AG04450 (cell line): ENCODE measurements around the gene CELF5. TPM values are rescaled to one million over a fixed set of nuclear protein-coding genes. Genes with fewer than 3 reads are reported as not detected.

Experiments
- CTCF ChIA-PET: fragments of 300-600, 350-600 bp; formaldehyde crosslinking; extraction: SDS; loops from one replicate; lab custom pipeline; 2022; ENCODE audit warnings: antibody characterized with exemption, inconsistent platforms; lab: Charles Lee
- POLR2A ChIA-PET: fragments of 350-600 bp; formaldehyde crosslinking; extraction: SDS; loops from one replicate; lab custom pipeline; 2021; ENCODE audit warnings: antibody characterized with exemption, inconsistent platforms; lab: Yijun Ruan, JAX
- DNase-seq: peaks from one replicate; pipeline ENCODE4 v3.0.0-alpha.2; 2011; ENCODE audit warnings: low read depth, low spot score
- H3K27ac ChIP-seq: one replicate; pipeline ENCODE4 v1.5.1; 2012; ENCODE audit warnings: low read depth, low read length, control low read depth
- H3K27me3 ChIP-seq: one replicate; pipeline ENCODE4 v1.6.0; 2012; ENCODE audit warnings: low read length; ENCODE audit not compliant: control insufficient read depth, insufficient read depth
- H3K4me3 ChIP-seq: 2 replicates; pipeline ENCODE4 v1.5.1; 2011; ENCODE audit warnings: mild to moderate bottlenecking, low read depth, low read length, control low read depth
- H3K9me3 ChIP-seq: 2 replicates; pipeline ENCODE4 v1.5.1; 2012; ENCODE audit warnings: low read length; ENCODE audit not compliant: control insufficient read depth, insufficient read depth
- polyA plus RNA-seq: library from polyadenylated mRNA; depleted of rRNA; stranded (reverse); fragments of >200 nt; gene quantifications from 2 replicates; pipeline ENCODE4 v1.2.3, GENCODE V29; 2011
- TF ChIP-seq, protein P1 (sequence below): IDR thresholded peaks from 2 replicates; pipeline ENCODE4 v1.5.1; 2011; ENCODE audit warnings: low read depth, low read length, control low read depth, inconsistent platforms

Gene CELF5
- polyA plus RNA-seq, 1 experiment: not detected

DNA sequence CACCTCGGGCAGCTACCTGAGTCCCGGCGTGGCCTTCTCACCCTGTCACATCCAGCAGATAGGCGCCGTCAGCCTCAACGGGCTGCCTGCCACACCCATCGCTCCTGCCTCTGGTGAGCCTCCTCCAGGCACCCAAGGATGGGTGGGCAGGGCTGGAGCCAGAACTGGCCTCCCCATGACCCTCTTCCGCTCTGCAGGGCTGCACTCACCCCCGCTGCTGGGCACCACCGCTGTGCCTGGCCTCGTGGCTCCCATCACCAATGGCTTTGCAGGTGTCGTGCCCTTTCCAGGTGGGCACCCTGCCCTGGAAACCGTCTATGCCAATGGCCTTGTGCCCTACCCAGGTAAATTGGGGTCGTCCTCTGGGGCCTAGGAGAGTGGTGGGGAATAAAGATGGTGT, 57.7 kb downstream of the CELF5 start:
- ChIA-PET POLR2A (no interaction called here), CTCF (interaction anchor here (0.6 to 1.5 kb wide), 2 partner anchors 23 to 706 kb away, joined by 3 to 4 read pairs; no protein-coding TSS in a partner anchor)
- Histone ChIP-seq H3K27ac (no peak overlapping the region), H3K9me3 (no peaks in the 10 kb centered on the region; the same call in 1 of the 2 replicates), H3K4me3 (no peak overlapping the region), H3K27me3 (peaks cover 27% of the 10 kb centered on the region)
- no peak for DNase-seq
- TF ChIP-seq, protein P1, sequence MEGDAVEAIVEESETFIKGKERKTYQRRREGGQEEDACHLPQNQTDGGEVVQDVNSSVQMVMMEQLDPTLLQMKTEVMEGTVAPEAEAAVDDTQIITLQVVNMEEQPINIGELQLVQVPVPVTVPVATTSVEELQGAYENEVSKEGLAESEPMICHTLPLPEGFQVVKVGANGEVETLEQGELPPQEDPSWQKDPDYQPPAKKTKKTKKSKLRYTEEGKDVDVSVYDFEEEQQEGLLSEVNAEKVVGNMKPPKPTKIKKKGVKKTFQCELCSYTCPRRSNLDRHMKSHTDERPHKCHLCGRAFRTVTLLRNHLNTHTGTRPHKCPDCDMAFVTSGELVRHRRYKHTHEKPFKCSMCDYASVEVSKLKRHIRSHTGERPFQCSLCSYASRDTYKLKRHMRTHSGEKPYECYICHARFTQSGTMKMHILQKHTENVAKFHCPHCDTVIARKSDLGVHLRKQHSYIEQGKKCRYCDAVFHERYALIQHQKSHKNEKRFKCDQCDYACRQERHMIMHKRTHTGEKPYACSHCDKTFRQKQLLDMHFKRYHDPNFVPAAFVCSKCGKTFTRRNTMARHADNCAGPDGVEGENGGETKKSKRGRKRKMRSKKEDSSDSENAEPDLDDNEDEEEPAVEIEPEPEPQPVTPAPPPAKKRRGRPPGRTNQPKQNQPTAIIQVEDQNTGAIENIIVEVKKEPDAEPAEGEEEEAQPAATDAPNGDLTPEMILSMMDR: no peak

DNA sequence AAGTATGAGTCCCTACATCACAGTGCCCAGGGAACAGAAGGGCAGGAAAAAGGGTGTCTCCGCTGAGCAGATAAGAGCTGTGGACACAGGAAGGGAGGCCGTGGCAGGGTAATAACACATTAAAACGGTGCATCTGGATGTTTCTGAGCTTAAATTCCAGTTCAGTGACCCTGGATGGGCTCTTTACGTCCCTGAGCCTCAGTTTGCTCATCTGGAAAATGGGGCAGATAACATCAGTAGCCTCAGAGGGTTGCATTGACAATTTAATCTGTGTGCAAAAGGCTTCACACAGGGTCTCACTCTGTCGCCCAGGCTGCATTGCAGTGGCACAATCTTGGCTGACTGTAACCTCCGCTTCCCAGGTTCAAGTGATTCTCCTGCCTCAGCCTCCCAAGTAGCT, 58.1 kb downstream of the CELF5 start:
- ChIA-PET POLR2A (no interaction called here), CTCF (no interaction called here)
- no peak for DNase-seq
- Histone ChIP-seq H3K9me3 (no peaks in the 10 kb centered on the region; the same call in 1 of the 2 replicates), H3K27me3 (peaks cover 27% of the 10 kb centered on the region), H3K4me3 (no peak overlapping the region), H3K27ac (no peak overlapping the region)
- TF ChIP-seq, protein P1: no peak

DNA sequence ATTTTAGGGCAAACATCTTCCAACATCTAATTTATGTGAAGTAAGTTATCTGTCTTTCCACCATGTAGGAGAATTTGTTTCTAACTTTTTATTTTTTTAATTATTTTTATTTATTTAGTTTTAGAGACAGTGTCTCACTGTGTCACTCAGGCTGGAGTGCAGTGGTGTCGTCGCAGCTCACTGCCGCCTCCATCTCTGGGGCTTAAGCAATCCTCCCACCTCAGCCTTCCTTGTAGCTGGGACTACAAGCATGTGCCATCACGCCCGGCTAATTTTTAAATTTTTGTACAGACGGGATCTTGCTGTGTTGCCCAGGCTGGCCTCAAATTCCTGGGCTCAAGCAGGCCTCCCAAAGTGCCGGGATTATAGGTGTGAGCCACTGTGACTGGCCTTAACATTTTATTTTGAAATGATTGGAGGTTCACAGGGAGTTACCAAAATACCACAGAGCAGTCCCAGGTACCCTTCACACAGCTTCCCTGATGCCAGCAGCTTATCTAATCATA, 58.8 kb downstream of the CELF5 start:
- ChIA-PET POLR2A (interaction anchor here (1.0 kb wide), 1 partner anchor 12 kb away, joined by 5 read pairs; no protein-coding TSS in a partner anchor), CTCF (no interaction called here)
- DNase-seq: no peak
- Histone ChIP-seq H3K9me3 (no peaks in the 10 kb centered on the region; the same call in 1 of the 2 replicates), H3K4me3 (no peak overlapping the region), H3K27me3 (peaks cover 27% of the 10 kb centered on the region), H3K27ac (no peak overlapping the region)
- TF ChIP-seq, protein P1: no peak

GRCh38 chr19:3283886-3284657, 59.6 kb downstream of the CELF5 start:
- TF ChIP-seq, protein P1: no peak
- peaks cover 28% of the 10 kb centered on the region for H3K27me3 ChIP-seq
- no peaks in the 10 kb centered on the region; the same call in 1 of the 2 replicates for H3K9me3 ChIP-seq
- peak overlapping the region; percentile 31; the same call in 1 of the 2 replicates for H3K4me3 ChIP-seq
- H3K27ac ChIP-seq: no peak overlapping the region
- no peak for DNase-seq
- CTCF ChIA-PET: interaction anchor here (1.4 to 2.0 kb wide), 2 partner anchors 9 to 21 kb away, joined by 4 to 8 read pairs; no protein-coding TSS in a partner anchor
- POLR2A ChIA-PET: interaction anchor here (1.0 kb wide), 1 partner anchor 13 kb away, joined by 5 read pairs; no protein-coding TSS in a partner anchor
